HS-27A (cell line): ENCODE data around the gene STPG3.
"Not testable (repeated sequence)": the region's sequence is repeated elsewhere in the genome, so short reads cannot be mapped to it uniquely, and the experiment has no call there.

ENCODE experiments used
- DNase-seq: peaks from one replicate; pipeline ENCODE4 v3.0.0-alpha.2; 2012; ENCODE audit warnings: low read depth, missing footprints

STPG3 gene

GRCh38 chr9:137245450-137246421 lies 5.3 kb upstream of the STPG3 start:
- DNase-seq = no peak

GRCh38 chr9:137247135-137247915 lies 3.8 kb upstream of the STPG3 start:
- DNase-seq = no peak

GRCh38 chr9:137247916-137248175 lies 3.2 kb upstream of the STPG3 start:
- DNase-seq = no peak

GRCh38 chr9:137250329-137251193 lies 525 bp upstream of the STPG3 start:
- DNase-seq = no peak

GRCh38 chr9:137251490-137252268 lies 593 bp downstream of the STPG3 start:
- no peak for DNase-seq

- no peak for DNase-seq
Observed at GRCh38 chr9:137252555-137253506, 1.7 kb downstream of the STPG3 start.

- no peak for DNase-seq
Observed at GRCh38 chr9:137253717-137254623, 2.9 kb downstream of the STPG3 start.

GRCh38 chr9:137254624-137255447 lies 3.8 kb downstream of the STPG3 start, which contains the start of gene NELFB:
NELFB (plus strand) TSS chr9:137255327.
- DNase-seq = no peak

- DNase-seq = no peak
Observed at GRCh38 chr9:137255448-137256114, 4.5 kb downstream of the STPG3 start.

GRCh38 chr9:137256362-137256761 lies 5.3 kb downstream of the STPG3 start:
- no peak for DNase-seq

GRCh38 chr9:137256856-137257255 lies 5.8 kb downstream of the STPG3 start:
- DNase-seq = no peak

GRCh38 chr9:137262173-137262908 lies 11.3 kb downstream of the STPG3 start:
- not testable (repeated sequence) for DNase-seq

GRCh38 chr9:137262909-137263285 lies 11.8 kb downstream of the STPG3 start:
- DNase-seq = no peak

GRCh38 chr9:137263506-137263905 lies 12.4 kb downstream of the STPG3 start:
- no peak for DNase-seq

GRCh38 chr9:137264067-137264466 lies 13.0 kb downstream of the STPG3 start:
- no peak for DNase-seq

GRCh38 chr9:137265496-137266161 lies 14.5 kb downstream of the STPG3 start:
- DNase-seq = no peak

GRCh38 chr9:137266162-137266527 lies 15.1 kb downstream of the STPG3 start:
- DNase-seq = no peak
